D721Med (cell line): ENCODE measurements around the gene GPR63.

Source experiments
- DNase-seq: peaks from one replicate; pipeline ENCODE4 v3.0.0; 2011; ENCODE audit warnings: low spot score; ENCODE audit not compliant: insufficient read length
- FAIRE-seq: peaks from 2 replicates; lab custom pipeline; 2011; peaks lifted over from hg19 to GRCh38; lab: Jason Lieb, UNC
- TF ChIP-seq, protein P1 (sequence below): IDR thresholded peaks from 2 replicates; pipeline ENCODE4 v1.5.1; 2012; ENCODE audit warnings: mild to moderate bottlenecking, control low read depth; ENCODE audit not compliant: insufficient read depth; ENCODE audit errors: missing control alignments

GPR63 gene

DNA sequence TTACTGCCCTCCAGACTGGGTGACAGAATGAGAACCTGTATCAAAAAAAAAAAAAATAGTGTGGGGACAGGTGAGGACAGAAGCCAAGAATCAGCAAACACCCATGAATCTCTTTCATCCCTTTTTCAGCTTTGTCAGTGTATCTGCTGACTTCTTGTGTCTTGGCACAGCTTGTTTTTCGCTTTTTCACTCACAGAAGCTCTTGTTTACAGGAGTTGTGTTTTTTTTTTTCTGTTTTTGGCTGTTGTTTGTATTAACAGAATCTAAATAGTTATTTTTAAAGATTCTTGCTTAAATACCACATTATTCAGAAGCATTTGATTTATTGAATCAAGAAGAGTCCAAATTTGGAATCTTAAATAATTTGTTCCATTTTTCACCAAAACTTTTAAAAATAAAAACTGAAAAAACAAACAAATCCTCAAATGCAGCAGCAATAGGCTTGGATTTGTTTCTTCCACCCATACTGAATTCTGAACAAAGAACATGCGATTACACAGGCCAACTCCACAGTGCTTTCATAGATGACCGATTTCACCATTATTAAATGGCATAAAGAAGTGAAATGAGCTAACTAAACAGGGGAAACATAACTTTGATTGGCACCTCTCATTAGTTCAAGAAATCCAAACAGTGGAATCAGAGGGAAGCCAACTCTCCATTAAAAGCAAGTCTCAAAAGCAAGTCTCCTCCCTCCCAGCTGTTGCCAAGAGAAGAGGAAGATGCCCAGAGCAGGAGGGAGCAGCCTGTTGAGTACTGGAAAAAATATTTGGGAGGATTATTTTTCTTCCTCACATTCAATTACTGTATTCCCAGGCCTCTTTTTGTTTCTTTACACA, 27.2 kb upstream of the GPR63 start:
- TF ChIP-seq, protein P1, sequence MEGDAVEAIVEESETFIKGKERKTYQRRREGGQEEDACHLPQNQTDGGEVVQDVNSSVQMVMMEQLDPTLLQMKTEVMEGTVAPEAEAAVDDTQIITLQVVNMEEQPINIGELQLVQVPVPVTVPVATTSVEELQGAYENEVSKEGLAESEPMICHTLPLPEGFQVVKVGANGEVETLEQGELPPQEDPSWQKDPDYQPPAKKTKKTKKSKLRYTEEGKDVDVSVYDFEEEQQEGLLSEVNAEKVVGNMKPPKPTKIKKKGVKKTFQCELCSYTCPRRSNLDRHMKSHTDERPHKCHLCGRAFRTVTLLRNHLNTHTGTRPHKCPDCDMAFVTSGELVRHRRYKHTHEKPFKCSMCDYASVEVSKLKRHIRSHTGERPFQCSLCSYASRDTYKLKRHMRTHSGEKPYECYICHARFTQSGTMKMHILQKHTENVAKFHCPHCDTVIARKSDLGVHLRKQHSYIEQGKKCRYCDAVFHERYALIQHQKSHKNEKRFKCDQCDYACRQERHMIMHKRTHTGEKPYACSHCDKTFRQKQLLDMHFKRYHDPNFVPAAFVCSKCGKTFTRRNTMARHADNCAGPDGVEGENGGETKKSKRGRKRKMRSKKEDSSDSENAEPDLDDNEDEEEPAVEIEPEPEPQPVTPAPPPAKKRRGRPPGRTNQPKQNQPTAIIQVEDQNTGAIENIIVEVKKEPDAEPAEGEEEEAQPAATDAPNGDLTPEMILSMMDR = no peak
- FAIRE-seq = no peak
- DNase-seq = no peak

DNA sequence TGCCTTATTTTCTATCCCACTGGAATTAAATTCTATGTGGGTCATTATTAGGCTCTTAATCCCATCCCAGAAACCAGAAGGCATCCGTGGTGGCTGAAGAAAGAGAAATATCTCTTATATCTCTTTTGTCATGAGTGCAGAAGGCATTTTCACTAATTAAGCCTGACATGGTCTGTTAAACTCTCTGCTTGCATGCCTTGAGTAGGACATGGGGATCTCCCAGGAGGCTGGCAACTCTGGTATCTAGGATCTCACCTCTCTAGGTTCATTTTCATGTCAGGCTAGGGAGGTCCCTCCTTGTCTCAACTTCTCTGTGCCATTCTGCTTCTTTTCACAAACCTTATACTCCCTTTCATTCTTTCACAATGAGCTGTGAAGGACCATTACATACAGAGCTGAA, 25.3 kb upstream of the GPR63 start:
- FAIRE-seq = no peak
- TF ChIP-seq, protein P1 = no peak
- DNase-seq = no peak

DNA sequence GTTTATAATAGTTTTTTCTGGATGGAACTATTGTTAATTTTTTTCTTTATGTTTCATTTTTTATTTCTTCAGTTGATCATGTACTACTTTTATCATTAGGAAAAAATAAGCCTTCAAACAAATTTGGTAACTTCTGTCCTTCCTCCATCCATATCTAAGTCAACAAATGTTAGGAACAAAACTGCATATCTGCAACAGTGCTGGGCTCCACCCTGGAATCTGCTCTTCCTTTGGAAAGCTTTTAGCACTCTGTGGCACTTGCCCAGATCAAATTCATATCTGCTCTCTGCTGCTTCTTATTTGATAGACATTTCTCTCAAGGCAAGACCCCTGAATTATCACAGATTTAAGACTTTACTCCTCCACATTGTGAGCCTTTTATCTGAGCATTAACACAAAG, 24.3 kb upstream of the GPR63 start:
- no peak for DNase-seq
- TF ChIP-seq, protein P1 = no peak
- FAIRE-seq = no peak

DNA sequence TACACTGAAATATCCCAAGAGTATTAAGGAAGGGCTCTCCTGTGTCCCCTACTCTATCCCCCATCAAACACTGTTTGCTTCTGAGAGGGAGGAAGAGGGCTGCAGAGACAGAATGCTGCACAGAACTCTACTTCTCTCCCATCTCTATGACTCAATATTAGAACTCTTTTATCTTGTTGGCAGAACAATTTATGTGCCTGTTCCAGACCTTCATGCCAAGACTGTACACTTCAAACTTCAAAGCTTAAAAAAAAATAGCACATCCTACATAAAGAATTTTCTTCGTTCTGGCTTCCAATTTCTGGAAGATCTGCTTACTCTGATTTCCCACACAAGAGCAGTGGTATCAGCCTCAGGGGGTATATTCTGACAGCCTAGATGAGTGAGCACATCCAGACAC, 19.6 kb upstream of the GPR63 start:
- DNase-seq = no peak
- FAIRE-seq = no peak
- TF ChIP-seq, protein P1 = no peak

DNA sequence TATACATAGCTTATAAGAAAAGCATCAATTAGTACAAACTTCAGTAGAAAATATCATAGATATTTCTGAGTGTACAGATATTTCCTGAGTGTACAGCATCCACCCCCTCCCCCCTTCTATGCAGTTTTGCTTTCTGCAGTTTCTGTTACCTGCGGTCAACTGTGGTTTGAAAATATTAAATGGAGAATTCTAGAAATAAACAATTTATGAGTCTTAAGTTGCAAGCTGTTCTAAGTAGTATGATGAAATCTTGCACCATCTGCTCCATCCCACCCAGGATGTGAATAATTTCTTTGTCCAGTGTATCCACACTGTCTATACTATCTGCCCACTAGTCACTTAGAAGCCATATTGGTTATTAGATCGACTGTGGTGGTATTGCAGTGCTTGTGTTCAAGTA, 15.8 kb upstream of the GPR63 start:
- TF ChIP-seq, protein P1 = no peak
- DNase-seq (no peak), FAIRE-seq (no peak)

DNA sequence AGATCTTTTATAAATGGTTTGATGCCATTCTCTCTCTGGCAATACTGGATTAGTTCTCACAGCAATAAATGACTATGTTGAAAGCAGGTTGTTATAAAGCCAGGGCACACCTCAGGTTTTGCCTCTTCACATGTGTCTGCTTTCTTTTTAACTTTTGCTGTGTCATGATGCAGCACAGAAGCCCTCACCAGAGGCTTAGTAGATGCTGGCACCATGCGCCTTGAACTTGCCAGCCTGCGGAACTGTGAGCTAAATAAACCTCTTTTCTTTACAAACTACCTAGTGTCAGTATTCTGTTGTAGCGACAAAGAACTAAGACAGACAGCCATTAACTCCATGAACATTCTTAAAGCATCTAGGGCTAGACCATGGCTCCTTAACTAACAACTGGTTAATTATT, 15.3 kb upstream of the GPR63 start:
- FAIRE-seq (no peak), DNase-seq (no peak)
- TF ChIP-seq, protein P1 = no peak

DNA sequence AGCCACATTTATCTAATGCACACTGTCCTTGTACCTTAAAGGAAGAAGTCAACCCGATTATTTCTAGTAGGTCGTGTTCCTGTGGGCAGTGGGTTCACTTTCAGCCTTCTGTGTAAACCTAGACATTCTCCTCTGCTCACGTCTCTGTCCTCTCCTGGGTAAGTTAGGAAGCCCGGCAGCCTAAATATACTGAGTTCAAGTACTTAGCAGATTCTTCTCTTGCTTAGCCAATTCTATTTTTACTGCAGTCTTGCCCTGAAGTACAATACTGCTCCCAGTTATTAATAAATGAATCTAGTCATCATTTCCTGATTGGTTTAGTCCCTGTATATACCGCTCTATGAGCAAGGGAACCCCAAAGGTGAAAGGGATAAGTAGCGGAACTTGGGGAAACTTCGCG, 14.6 kb upstream of the GPR63 start:
- FAIRE-seq (no peak), DNase-seq (no peak)
- TF ChIP-seq, protein P1 = no peak
